OCI-LY1 (cell line): ENCODE data around the gene SPHK2.

ENCODE experiments used
- H2AFZ ChIP-seq: fragments of 200-600 bp; sonication (generic), shearing (Covaris generic); 2 replicates; pipeline ENCODE4 v1.6.0; 2014; ENCODE audit warnings: antibody characterized with exemption, mild to moderate bottlenecking, low read length
- H3F3A ChIP-seq: fragments of 200-600 bp; sonication (generic), shearing (Covaris generic); 2 replicates; pipeline ENCODE4 v1.6.0; 2014; ENCODE audit warnings: mild to moderate bottlenecking, antibody characterized with exemption, low read length, moderate library complexity; ENCODE audit not compliant: insufficient read depth
- H3K27ac ChIP-seq: fragments of 200-600 bp; sonication (generic); 2 replicates; pipeline ENCODE4 v1.5.1; 2014; ENCODE audit warnings: low read length, mixed run types, mild to moderate bottlenecking, low read depth; ENCODE audit not compliant: poor library complexity, severe bottlenecking
- H3K27me3 ChIP-seq: fragments of 200-600 bp; sonication (generic); 2 replicates; pipeline ENCODE4 v1.6.0; 2014; ENCODE audit warnings: antibody characterized with exemption, mild to moderate bottlenecking, low read length, moderate library complexity; ENCODE audit not compliant: insufficient read depth
- H3K36me3 ChIP-seq: fragments of 200-600 bp; sonication (generic); 2 replicates; pipeline ENCODE4 v1.6.1; 2014; ENCODE audit warnings: mild to moderate bottlenecking, antibody characterized with exemption, low read length, moderate library complexity, mixed read lengths; ENCODE audit not compliant: insufficient read depth
- H3K4me1 ChIP-seq: fragments of 200-600 bp; sonication (generic); 2 replicates; pipeline ENCODE4 v1.5.1; 2014; ENCODE audit warnings: mild to moderate bottlenecking, low read length, moderate library complexity; ENCODE audit not compliant: insufficient read depth, severe bottlenecking
- H3K4me2 ChIP-seq: fragments of 200-600 bp; sonication (generic), shearing (Covaris generic); 2 replicates; pipeline ENCODE4 v1.6.1; 2014; ENCODE audit warnings: low read length
- H3K4me3 ChIP-seq: fragments of 200-600 bp; sonication (generic); 2 replicates; pipeline ENCODE4 v1.5.1; 2014; ENCODE audit warnings: low read length, low read depth, mild to moderate bottlenecking, mixed read lengths; ENCODE audit not compliant: poor library complexity, severe bottlenecking
- H3K79me2 ChIP-seq: fragments of 200-600 bp; shearing (Covaris generic); 2 replicates; pipeline ENCODE4 v1.6.1; 2016; ENCODE audit warnings: mixed run types, low read length, mixed read lengths; ENCODE audit not compliant: insufficient read depth
- H3K9ac ChIP-seq: fragments of 200-600 bp; sonication (generic), shearing (Covaris generic); 2 replicates; pipeline ENCODE4 v1.6.1; 2014; ENCODE audit warnings: mild to moderate bottlenecking, low read length, mixed read lengths
- H3K9me2 ChIP-seq: fragments of 200-600 bp; sonication (generic), shearing (Covaris generic); 2 replicates; pipeline ENCODE4 v1.6.1; 2014; ENCODE audit warnings: low read depth, mild to moderate bottlenecking, low read length, mixed read lengths
- H3K9me3 ChIP-seq: fragments of 200-600 bp; shearing (Covaris generic); 2 replicates; pipeline ENCODE4 v1.6.1; 2014; ENCODE audit warnings: low read length, mixed read lengths
- H4K20me1 ChIP-seq: fragments of 200-600 bp; sonication (generic), shearing (Covaris generic); 2 replicates; pipeline ENCODE4 v1.6.0; 2016; ENCODE audit warnings: mild to moderate bottlenecking, low read length; ENCODE audit not compliant: insufficient read depth
- CTCF ChIP-seq: fragments of 200-600 bp; sonication (generic), shearing (Covaris generic); IDR thresholded peaks from 2 replicates; pipeline ENCODE4 v1.5.1; 2017; ENCODE audit warnings: mild to moderate bottlenecking, antibody characterized with exemption, low read length, moderate library complexity, mixed read lengths
- EZH2 ChIP-seq: fragments of 200-600 bp; sonication (generic), shearing (Covaris generic); IDR thresholded peaks from 2 replicates; pipeline ENCODE4 v1.8.0; 2017; ENCODE audit warnings: borderline replicate concordance, mixed run types, mild to moderate bottlenecking, antibody characterized with exemption, low read length, moderate library complexity, mixed read lengths

The SPHK2 gene

GRCh38 chr19:48646001-48646721, 26.9 kb downstream of the SPHK2 start, which contains the start of gene CA11:
CA11 (minus strand) TSS chr19:48646187; CDS start chr19:48645632, 555 bp downstream.
- H3F3A ChIP-seq: no peaks in the 10 kb centered on the region
- H3K27me3 ChIP-seq: no peaks in the 10 kb centered on the region
- H3K4me3 ChIP-seq: peak within 1 kb of the TSS; percentile 41
- no peaks in the 10 kb centered on the region for H3K36me3 ChIP-seq
- H2AFZ ChIP-seq: no peak within 1 kb of the TSS
- no peaks in the 10 kb centered on the region for H3K79me2 ChIP-seq
- H3K9ac ChIP-seq: peak within 1 kb of the TSS; percentile 39; the same call in 1 of the 2 replicates
- no peak within 1 kb of the TSS for H3K27ac ChIP-seq
- no peaks in the 10 kb centered on the region for H3K9me3 ChIP-seq
- H4K20me1 ChIP-seq: no peaks in the 10 kb centered on the region
- peaks cover 29% of the 10 kb centered on the region for H3K4me1 ChIP-seq
- H3K4me2 ChIP-seq: peak within 1 kb of the TSS; percentile 75
- no peaks in the 10 kb centered on the region for H3K9me2 ChIP-seq
- TF ChIP-seq EZH2: no peak
- TF ChIP-seq CTCF: peak; percentile 87

- no peak overlapping the region; the same call in 1 of the 2 replicates for H3K9ac ChIP-seq
Observed at GRCh38 chr19:48646722-48647216, 27.5 kb downstream of the SPHK2 start.

GRCh38 chr19:48648134-48648533, 28.8 kb downstream of the SPHK2 start:
- Histone ChIP-seq H3K4me3 (no peak overlapping the region), H3K4me1 (peaks cover 36% of the 10 kb centered on the region), H3K4me2 (no peak overlapping the region), H2AFZ (no peak overlapping the region), H3K9me3 (no peaks in the 10 kb centered on the region), H3K79me2 (no peaks in the 10 kb centered on the region), H3F3A (no peaks in the 10 kb centered on the region), H3K27me3 (no peaks in the 10 kb centered on the region), H4K20me1 (no peaks in the 10 kb centered on the region), H3K27ac (peak overlapping the region; percentile 61), H3K9ac (no peak overlapping the region), H3K9me2 (no peaks in the 10 kb centered on the region), H3K36me3 (no peaks in the 10 kb centered on the region)
- TF ChIP-seq CTCF: no peak
- no peak for TF ChIP-seq EZH2

More at GRCh38 chr19:48646722-48647216, 27.5 kb downstream of the SPHK2 start:
- Histone ChIP-seq H3K9me3 (no peaks in the 10 kb centered on the region), H3K27ac (no peak overlapping the region), H3K4me3 (peak overlapping the region; percentile 41), H3K9me2 (no peaks in the 10 kb centered on the region), H4K20me1 (no peaks in the 10 kb centered on the region), H3K27me3 (no peaks in the 10 kb centered on the region), H3K4me2 (peak overlapping the region; percentile 75), H3F3A (no peaks in the 10 kb centered on the region), H3K79me2 (no peaks in the 10 kb centered on the region), H2AFZ (no peak overlapping the region), H3K4me1 (peaks cover 29% of the 10 kb centered on the region), H3K36me3 (no peaks in the 10 kb centered on the region)
- no peak for TF ChIP-seq EZH2
- TF ChIP-seq CTCF: no peak
